Activated naive CD8-positive, alpha-beta T cell (primary cell): ENCODE results near the gene GPSM1.
A peak's percentile ranks its signal among the peaks of the same experiment; 100 is the strongest.
"Not testable (repeated sequence)": the region's sequence is repeated elsewhere in the genome, so short reads cannot be mapped to it uniquely, and the experiment has no call there.

ENCODE experiments used
- H3K27ac Mint-ChIP-seq: one replicate; pipeline ENCODE4 v1.8.0; 2021; ENCODE audit warnings: mixed read lengths
- H3K27me3 Mint-ChIP-seq: one replicate; pipeline ENCODE4 v1.8.0; 2021; ENCODE audit warnings: mixed read lengths
- H3K36me3 Mint-ChIP-seq: one replicate; pipeline ENCODE4 v1.8.0; 2021; ENCODE audit warnings: mixed read lengths
- H3K4me1 Mint-ChIP-seq: one replicate; pipeline ENCODE4 v1.8.0; 2021; ENCODE audit warnings: low read depth, mixed read lengths
- H3K4me3 Mint-ChIP-seq: one replicate; pipeline ENCODE4 v1.8.0; 2021; ENCODE audit warnings: mild to moderate bottlenecking, mixed read lengths
- H3K9me3 Mint-ChIP-seq: one replicate; pipeline ENCODE4 v1.8.0; 2021; ENCODE audit warnings: low read depth, mixed read lengths

GPSM1 gene

DNA sequence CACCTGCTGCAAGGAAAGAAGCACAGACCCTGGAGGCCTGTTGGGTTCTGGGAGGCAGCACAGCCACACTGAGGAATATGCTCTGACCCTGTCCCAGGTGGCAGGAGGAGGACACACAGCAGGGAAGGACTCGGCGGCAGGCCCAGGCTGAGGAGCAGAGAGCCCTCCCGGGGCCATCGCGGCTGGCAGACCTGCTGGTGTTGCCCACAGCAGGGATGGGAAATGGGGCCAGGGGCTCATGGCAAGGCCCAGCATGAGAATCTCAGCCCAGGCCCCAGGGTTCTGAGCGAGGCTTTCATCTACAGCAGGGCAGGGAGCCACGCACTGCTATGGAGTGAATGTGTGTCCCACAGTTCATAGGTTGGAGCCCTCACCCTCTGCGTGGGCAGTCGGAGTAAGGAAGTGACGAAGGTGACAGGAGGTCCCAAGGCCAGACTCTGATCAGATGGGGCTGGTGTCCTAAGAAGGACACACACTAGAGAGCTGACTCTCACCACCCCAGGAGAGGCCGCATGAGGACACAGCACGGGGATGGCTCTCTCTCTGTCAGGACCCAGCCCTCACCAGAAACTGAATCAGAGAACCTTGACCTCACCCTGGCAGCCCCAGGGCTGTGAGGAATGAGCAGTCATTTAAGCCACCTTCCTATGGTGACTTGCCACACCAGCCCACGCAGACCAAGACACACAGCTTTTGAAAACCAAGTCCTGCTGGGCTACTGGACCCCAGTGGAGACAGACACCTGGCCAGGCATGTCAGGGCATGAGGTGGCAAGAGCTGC lies 10.3 kb upstream of the GPSM1 start:
- Mint-ChIP-seq H3K27me3 (no peaks in the 10 kb centered on the region), H3K4me3 (no peak overlapping the region), H3K9me3 (no peaks in the 10 kb centered on the region), H3K36me3 (no peaks in the 10 kb centered on the region), H3K27ac (no peak overlapping the region), H3K4me1 (no peaks in the 10 kb centered on the region)

GRCh38 chr9:136317695-136318094 lies 9.6 kb upstream of the GPSM1 start:
- H3K4me3 Mint-ChIP-seq = no peak overlapping the region
- no peaks in the 10 kb centered on the region for H3K36me3 Mint-ChIP-seq
- no peaks in the 10 kb centered on the region for H3K9me3 Mint-ChIP-seq
- no peaks in the 10 kb centered on the region for H3K4me1 Mint-ChIP-seq
- no peaks in the 10 kb centered on the region for H3K27me3 Mint-ChIP-seq
- H3K27ac Mint-ChIP-seq = no peak overlapping the region

- H3K27ac Mint-ChIP-seq = no peak overlapping the region
- no peaks in the 10 kb centered on the region for H3K9me3 Mint-ChIP-seq
Measured at GRCh38 chr9:136318111-136318775, 9.1 kb upstream of the GPSM1 start.

GRCh38 chr9:136318776-136319241 lies 8.5 kb upstream of the GPSM1 start:
- H3K4me1 Mint-ChIP-seq = no peaks in the 10 kb centered on the region
- no peaks in the 10 kb centered on the region for H3K27me3 Mint-ChIP-seq
- no peak overlapping the region for H3K4me3 Mint-ChIP-seq
- no peaks in the 10 kb centered on the region for H3K9me3 Mint-ChIP-seq
- H3K36me3 Mint-ChIP-seq = no peaks in the 10 kb centered on the region
- no peak overlapping the region for H3K27ac Mint-ChIP-seq

More at GRCh38 chr9:136318111-136318775, 9.1 kb upstream of the GPSM1 start:
- no peak overlapping the region for H3K4me3 Mint-ChIP-seq
- H3K36me3 Mint-ChIP-seq = no peaks in the 10 kb centered on the region
- H3K4me1 Mint-ChIP-seq = no peaks in the 10 kb centered on the region
- no peaks in the 10 kb centered on the region for H3K27me3 Mint-ChIP-seq

DNA sequence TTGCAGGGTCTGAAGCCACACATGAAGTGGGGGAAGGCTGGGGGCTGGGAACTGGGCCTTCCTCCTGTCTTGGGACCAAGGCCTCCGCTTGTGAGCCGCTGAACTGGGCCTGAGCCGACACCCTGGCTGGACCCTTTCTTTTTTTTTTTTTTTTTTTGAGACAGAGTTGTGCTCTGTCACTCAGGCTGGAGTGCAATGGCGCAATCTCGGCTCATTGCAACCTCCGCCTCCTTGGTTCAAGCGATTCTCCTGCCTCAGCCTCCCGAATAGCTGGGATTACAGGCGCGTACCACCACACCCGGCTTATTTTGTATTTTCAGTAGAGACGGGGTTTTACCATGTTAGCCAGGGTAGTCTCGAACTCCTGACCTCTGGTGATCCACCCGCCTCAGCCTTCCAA lies 8.1 kb upstream of the GPSM1 start:
- not testable (repeated sequence) for H3K4me1 Mint-ChIP-seq, H3K27ac Mint-ChIP-seq, H3K27me3 Mint-ChIP-seq, H3K4me3 Mint-ChIP-seq, H3K9me3 Mint-ChIP-seq, H3K36me3 Mint-ChIP-seq

- H3K4me3 Mint-ChIP-seq, H3K36me3 Mint-ChIP-seq, H3K27ac Mint-ChIP-seq, H3K9me3 Mint-ChIP-seq, H3K27me3 Mint-ChIP-seq, H3K4me1 Mint-ChIP-seq: not testable (repeated sequence)
Measured at GRCh38 chr9:136319955-136320354, 7.4 kb upstream of the GPSM1 start.

DNA sequence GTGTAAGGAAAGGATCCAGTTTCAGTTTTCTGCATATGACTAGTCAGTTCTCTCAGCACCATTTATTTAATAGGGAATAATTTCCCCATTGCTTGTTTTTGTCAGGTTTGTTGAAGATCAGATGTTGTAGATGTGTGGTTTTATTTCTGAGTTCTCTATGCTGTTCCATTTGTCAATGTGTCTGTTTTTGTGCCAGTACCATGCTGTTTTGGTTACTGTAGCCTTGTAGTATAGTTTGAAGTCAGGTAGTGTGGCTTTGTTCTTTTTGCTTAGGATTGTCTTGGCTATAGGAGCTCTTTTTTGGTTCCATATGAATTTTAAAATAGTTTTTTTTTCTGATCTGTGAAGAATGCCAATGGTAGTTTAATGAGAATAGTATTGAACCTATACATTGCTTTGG lies 6.4 kb upstream of the GPSM1 start:
- not testable (repeated sequence) for H3K9me3 Mint-ChIP-seq, H3K4me1 Mint-ChIP-seq, H3K4me3 Mint-ChIP-seq, H3K27me3 Mint-ChIP-seq, H3K36me3 Mint-ChIP-seq, H3K27ac Mint-ChIP-seq

DNA sequence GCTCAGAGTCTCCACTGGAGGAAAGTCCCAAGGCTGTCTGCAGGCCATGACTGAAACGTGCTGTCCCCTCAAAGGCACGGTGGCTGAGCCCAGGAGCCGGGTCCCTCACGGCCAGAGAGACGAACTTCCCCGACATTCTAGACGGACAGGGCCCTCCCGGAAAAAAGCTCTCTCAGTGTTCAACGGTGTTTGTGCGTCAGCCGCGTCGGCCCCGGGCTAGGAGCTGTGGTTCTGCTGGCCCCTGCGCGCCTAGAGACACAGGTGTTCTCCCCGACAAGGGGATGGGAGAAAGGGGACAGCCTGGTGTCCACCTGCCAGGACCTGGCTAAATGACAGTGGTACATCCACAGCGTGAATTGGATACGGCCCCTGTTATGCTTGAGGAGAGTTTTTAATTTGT lies 5.8 kb upstream of the GPSM1 start:
- H3K27me3 Mint-ChIP-seq = no peaks in the 10 kb centered on the region
- no peaks in the 10 kb centered on the region for H3K36me3 Mint-ChIP-seq
- no peak overlapping the region for H3K4me3 Mint-ChIP-seq
- H3K4me1 Mint-ChIP-seq = no peaks in the 10 kb centered on the region
- H3K9me3 Mint-ChIP-seq = no peaks in the 10 kb centered on the region
- no peak overlapping the region for H3K27ac Mint-ChIP-seq

- no peaks in the 10 kb centered on the region for H3K9me3 Mint-ChIP-seq
- H3K4me1 Mint-ChIP-seq = no peaks in the 10 kb centered on the region
- H3K36me3 Mint-ChIP-seq = no peaks in the 10 kb centered on the region
- H3K4me3 Mint-ChIP-seq = no peak overlapping the region
- H3K27ac Mint-ChIP-seq = no peak overlapping the region
- H3K27me3 Mint-ChIP-seq = no peaks in the 10 kb centered on the region
Measured at GRCh38 chr9:136322756-136323330, 4.5 kb upstream of the GPSM1 start.

DNA sequence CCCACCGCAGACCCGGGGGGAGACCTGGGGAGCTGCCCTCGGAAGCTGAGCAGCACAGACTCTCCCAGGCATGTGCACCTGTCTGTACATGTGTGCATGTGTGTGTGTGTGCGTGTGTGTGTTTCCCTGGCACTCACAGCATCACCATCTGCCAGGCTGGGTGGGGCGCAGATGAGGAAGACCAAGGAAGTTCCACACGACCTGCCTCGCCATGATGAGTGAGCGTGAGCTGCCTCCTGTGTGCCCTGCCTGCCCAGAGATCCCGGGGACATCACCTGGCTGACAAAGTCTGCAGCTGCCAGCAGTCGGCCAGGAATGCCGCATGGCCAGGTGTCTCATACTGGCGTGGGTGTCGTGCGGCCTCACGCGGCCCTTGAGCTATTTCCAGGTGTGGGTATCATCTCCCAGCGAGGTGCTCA lies 4.0 kb upstream of the GPSM1 start:
- no peaks in the 10 kb centered on the region for H3K9me3 Mint-ChIP-seq
- H3K27me3 Mint-ChIP-seq = no peaks in the 10 kb centered on the region
- no peak overlapping the region for H3K27ac Mint-ChIP-seq
- H3K4me3 Mint-ChIP-seq = no peak overlapping the region
- no peaks in the 10 kb centered on the region for H3K36me3 Mint-ChIP-seq
- H3K4me1 Mint-ChIP-seq = no peaks in the 10 kb centered on the region

- no peaks in the 10 kb centered on the region for H3K27me3 Mint-ChIP-seq
- no peak overlapping the region for H3K4me3 Mint-ChIP-seq
Measured at GRCh38 chr9:136324501-136325300, 2.6 kb upstream of the GPSM1 start.

GRCh38 chr9:136325358-136325757 lies 2.0 kb upstream of the GPSM1 start:
- Mint-ChIP-seq H3K27ac (no peak overlapping the region), H3K27me3 (no peaks in the 10 kb centered on the region), H3K4me1 (peaks cover 3% of the 10 kb centered on the region), H3K4me3 (no peak overlapping the region), H3K36me3 (no peaks in the 10 kb centered on the region), H3K9me3 (no peaks in the 10 kb centered on the region)

More at GRCh38 chr9:136324501-136325300, 2.6 kb upstream of the GPSM1 start:
- no peaks in the 10 kb centered on the region for H3K36me3 Mint-ChIP-seq
- no peak overlapping the region for H3K27ac Mint-ChIP-seq
- peaks cover 3% of the 10 kb centered on the region for H3K4me1 Mint-ChIP-seq
- H3K9me3 Mint-ChIP-seq = no peaks in the 10 kb centered on the region

DNA sequence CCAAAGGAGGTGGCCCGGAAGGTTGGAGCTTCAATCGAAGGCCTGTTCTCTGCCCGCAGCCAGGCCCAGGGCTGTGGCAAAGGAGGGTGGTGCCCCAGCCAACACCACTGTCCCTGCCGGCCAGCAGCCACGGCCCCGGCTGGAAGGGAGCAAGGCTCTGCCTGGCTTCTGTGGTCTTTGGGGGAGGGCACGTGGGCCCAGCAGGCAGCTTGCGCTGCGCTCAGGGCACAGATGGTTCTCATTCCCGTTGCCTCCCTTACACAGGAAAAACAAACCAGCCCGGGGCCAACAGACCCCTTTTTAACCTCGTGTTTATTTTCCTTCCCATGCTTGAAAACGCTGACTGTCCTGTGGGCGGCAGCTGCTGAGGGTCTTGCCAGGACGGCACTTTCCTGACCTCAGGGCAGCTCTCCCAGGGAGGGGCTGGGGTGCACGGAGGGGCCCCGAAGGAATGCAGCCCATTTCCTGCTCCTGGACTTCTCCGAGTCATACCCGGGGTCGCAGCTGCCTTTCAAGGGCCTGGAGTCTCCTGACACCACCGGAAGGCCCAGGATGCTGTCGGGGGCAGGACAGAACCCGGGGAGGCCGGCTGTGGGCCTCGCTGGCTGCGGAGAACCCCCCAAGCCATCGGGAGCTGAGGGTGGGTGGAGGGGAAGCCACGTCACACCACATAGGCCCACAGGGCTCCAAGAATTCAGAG lies 1.1 kb upstream of the GPSM1 start:
- Mint-ChIP-seq H3K27ac (no peak overlapping the region), H3K27me3 (no peaks in the 10 kb centered on the region), H3K36me3 (no peaks in the 10 kb centered on the region), H3K4me1 (peaks cover 3% of the 10 kb centered on the region), H3K4me3 (no peak overlapping the region), H3K9me3 (no peaks in the 10 kb centered on the region)

- peak overlapping the region; percentile 65 for H3K4me3 Mint-ChIP-seq
- no peaks in the 10 kb centered on the region for H3K27me3 Mint-ChIP-seq
- no peaks in the 10 kb centered on the region for H3K9me3 Mint-ChIP-seq
- H3K36me3 Mint-ChIP-seq = no peaks in the 10 kb centered on the region
- H3K27ac Mint-ChIP-seq = no peak overlapping the region
- H3K4me1 Mint-ChIP-seq = peaks cover 3% of the 10 kb centered on the region
Measured at GRCh38 chr9:136326761-136327303, 507 bp upstream of the GPSM1 start.
